HG02943 (cell line): ENCODE measurements around the gene PGLYRP2.

Source experiments
- ATAC-seq: cut with Tn5 transposase; IDR thresholded peaks from one replicate; pipeline ENCODE4 v1.9.1; 2021; ENCODE audit warnings: mild to moderate bottlenecking, low read depth, moderate library complexity; ENCODE audit not compliant: unreplicated experiment

PGLYRP2 gene

DNA sequence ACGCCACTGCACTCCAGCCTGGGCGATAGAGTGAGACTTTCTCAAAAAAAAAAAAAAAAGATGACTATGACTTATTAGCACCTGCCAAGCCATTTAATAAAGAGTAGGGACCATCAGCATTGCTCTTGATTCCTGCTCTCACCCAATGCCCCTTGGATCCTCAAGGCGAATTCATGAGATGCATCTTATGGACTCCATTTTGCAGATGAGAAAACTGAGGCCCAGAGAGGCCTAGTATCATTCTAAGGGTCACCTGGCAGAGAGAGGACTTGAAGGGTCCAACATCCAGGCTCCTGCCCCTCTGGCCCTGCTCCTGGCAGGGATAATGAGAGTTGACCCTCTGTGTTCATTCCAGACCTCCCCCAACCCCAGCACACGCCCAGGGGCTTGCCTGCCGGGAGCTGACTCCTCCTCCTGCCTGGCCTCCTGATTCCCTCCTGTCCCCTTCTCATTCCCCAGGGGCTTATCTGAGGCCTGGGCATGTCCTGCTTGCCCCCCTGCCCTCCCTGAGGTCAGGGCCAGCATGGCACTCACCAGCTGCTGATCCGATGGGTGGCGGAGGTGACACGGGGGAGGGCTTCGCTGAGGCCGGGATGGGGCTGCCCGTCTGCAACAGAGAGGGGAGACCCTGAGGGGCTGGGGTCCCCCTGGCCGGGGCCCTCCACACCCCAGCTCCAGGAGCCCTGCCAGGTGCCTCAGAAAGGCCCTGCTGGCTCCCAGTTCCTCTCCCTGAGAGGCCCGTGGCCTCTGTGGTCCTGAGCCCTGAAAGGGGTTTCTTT is 37.0 kb downstream of the PGLYRP2 start:
- ATAC-seq: no peak

DNA sequence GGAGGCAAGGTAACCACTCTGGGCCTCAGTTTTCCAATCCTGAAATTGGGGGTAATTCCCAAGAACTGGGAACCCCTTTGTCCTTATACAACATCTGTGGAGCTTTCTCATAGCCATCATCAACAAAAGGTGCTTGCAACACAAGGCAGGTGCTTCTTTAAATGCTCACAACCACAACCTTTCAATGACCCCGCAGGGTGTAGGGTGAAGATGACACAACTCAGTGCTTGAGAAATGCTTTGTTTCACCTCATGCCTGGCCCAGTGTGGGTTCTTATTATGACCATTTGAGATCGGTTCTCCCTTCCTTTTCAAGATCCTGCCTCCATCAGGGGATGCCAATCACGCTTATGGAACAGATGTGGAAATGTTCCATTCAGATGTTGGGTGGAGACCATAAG is 38.0 kb downstream of the PGLYRP2 start:
- no peak for ATAC-seq

GRCh38 chr19:15439821-15440641 is 39.3 kb downstream of the PGLYRP2 start:
- ATAC-seq: no peak

- ATAC-seq: no peak
These were observed 40.1 kb downstream of the PGLYRP2 start for GRCh38 chr19:15439078-15439799.

- no peak for ATAC-seq
These were observed 40.7 kb downstream of the PGLYRP2 start for GRCh38 chr19:15438577-15438976.

DNA sequence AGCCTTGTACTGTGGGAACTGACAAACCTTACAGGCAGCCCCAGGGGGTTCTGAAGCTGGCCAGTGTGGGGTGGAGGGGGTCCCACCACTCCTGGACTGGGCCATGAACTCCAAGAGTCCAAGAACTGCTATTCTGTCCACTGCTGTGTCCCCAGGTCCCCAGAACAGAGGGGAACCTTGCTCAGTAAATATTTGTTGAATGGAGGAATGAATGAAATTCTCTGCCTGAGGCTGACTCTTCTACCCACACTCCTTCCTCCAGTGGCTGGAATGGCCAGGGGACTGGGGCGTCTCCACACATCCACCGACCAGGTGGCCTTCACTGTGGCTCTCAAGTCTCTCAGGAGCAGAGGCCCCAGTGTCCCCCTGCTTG is 41.2 kb downstream of the PGLYRP2 start:
- no peak for ATAC-seq

DNA sequence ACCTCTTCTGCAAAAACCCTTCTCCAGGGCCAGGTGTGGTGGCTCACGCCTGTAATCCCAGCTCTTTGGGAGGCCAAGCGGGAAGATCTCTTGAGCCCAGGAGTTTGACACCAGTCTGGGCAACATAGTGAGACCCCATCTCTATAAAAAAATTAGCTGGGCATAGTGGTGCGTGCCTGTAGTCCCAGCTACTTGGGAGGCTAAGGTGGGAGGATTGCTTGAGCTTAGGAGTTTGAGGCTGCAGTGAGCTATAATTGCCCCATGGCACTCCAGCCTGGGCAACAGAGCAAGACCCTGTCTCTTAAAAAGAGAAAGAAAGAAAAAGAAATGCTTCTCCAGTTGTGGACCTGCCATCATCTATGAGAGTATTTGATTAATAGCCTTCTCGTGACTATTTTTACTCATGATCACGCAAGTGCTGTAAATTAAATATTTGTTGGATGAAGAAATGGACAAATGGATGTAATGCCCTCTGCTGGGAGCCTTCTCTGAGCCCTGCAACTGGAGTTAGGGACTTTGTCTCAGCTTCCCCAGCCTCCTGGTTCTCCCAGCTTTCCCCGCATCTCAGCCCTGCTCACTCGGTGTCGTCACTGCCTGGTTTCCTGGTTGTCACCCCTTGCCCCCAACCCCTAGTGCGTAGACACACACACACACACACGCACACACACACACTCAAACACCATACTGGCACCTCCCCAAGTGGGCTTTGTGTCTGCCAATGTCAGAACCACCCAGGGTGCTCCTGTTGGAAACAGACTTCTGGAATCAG is 41.8 kb downstream of the PGLYRP2 start:
- ATAC-seq: no peak

DNA sequence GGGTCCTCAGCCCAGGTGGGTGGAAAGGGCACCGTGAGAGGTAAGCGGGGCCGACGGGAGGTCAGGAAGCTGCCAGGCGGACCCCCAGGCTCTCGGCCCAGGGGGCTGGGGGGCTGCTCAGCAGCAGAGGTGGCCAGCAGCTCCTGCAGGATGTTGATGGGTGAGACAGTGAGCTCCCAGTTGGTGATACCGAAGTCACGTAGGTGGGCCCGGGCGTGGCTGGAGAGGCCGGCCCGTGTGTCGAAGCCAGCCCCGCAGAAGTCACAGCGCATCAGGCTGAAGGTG is 42.5 kb downstream of the PGLYRP2 start:
- ATAC-seq: no peak

- ATAC-seq: no peak
These were observed 43.1 kb downstream of the PGLYRP2 start for GRCh38 chr19:15436012-15436825.

GRCh38 chr19:15433519-15434069 is 45.7 kb downstream of the PGLYRP2 start:
- ATAC-seq: no peak

GRCh38 chr19:15432629-15433518 is 46.4 kb downstream of the PGLYRP2 start:
- no peak for ATAC-seq

DNA sequence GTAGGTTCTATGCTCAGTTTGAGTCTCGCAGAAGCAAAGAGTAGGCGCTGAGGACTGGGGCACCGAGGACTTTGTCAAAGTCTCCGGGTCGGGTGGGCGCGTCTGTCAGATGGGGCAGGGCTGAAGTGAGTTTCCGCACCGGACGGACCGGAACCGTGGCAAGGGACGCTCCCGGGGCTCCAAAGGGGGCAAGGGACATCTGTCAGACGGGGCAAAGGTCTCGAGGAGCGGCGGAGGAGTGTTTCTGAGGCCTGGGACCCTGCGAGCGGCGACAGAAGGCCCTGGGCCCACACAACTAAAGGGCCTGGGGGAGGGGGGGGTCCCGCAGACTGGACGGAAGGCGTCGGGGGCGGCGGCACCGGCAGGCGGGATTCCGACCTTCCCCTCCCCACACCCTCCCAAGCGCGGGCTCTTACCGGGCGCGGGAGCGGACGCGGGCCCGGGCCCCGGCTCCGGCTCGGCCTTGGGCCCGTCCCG is 47.2 kb downstream of the PGLYRP2 start:
- no peak for ATAC-seq

GRCh38 chr19:15431396-15432017 is 47.8 kb downstream of the PGLYRP2 start:
- no peak for ATAC-seq

- no peak for ATAC-seq
These were observed 48.7 kb downstream of the PGLYRP2 start for GRCh38 chr19:15430526-15431120.

DNA sequence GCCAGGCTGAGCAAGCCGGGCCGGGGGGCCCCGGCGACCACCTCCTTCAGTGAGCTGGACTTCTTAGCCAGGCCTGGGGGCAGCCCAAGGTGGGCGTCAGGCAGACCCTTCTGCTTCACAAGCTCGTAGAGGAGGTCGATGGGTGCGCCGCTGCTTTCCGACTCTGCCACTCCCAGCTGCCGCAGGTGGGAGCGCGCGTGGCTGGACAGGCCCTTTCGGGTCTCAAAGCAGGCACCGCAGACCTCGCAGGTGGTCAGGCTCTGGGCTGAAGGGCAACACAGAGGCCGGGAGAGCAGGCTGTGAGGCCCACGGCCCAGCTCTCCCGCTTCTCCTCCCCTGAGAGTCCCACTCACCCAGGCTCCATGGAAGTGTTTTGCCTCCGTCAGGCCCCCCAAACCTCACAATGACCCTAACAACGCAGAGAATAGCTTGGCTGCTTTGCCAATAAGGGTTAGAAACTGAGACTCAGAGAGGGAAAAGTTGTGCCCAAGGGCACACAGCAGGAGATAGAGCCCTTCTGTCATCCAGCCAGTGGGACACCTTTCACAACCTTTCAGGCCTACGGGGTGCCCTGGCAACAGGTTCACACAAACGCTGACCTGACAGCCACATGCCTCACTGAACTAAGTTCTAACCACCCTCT is 49.4 kb downstream of the PGLYRP2 start:
- ATAC-seq: no peak

DNA sequence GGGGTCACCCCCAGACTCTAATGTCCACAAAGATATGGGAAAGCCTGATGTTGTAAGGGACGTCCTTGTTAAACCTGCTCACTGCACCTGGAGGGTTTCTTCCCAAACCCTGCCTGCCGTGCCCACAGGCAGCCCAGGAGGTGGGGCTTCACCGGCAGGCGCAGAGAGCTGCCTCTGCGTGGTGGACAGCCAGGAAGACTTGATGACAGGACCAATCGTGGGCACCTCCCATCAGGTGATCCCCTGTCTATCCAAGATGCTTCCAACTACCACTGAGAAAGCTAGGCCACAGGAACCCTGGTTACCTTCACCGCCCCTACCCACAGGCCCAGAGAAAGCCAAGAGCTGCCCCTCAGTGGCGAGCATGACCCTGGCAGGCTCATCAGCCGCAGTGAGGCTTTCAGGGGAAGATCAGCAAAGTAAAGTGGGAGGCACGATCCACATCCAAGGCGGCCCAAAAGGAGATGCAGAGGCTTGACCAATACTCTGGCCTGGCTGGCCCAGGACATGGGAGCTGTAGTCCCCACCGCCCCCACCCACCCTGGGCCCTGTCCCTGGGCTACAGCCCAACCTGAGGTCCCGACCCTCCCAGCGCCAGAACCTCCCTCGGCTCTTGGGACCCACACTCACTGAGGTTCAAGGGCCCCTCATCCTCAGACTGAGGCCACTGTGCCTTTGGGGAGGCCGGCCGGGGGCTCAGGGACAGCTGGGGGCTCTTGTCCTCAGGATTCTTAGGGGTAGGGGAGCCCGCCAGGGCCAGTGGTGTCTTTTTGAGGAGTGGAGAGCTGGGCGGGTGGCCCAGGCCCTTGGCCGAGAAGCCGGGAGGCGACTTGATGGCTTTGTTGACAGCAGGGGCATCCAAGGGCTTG is 50.1 kb downstream of the PGLYRP2 start:
- ATAC-seq: no peak
